Endothelial cell of umbilical vein (primary cell): ENCODE measurements around the gene ZNF48. TPM values are rescaled to one million over a fixed set of nuclear protein-coding genes. Genes with fewer than 3 reads are reported as not detected.

ENCODE experiments used
- BruUV-seq: library from RNA; stranded (reverse); fragments of 400-500 nt; replicated peaks from 2 replicates; lab custom pipeline; 2021; lab: Mats Ljungman, UMichigan
- CTCF ChIA-PET: fragments of 300-600, 350-600 bp; sonication (Branson Sonifier 250); formaldehyde crosslinking; loops from one replicate; lab custom pipeline; 2021; ENCODE audit warnings: antibody characterized with exemption, inconsistent platforms; lab: Charles Lee
- POLR2A ChIA-PET: fragments of 300-600, 350-600 bp; sonication (Branson Sonifier 250); formaldehyde crosslinking; loops from one replicate; lab custom pipeline; 2021; ENCODE audit warnings: antibody characterized with exemption, inconsistent platforms; lab: Charles Lee
- DNase-seq: peaks from one replicate; pipeline ENCODE4 v3.0.0-alpha.2; 2011; ENCODE audit warnings: low read depth, low spot score
- FAIRE-seq: peaks from 2 replicates; lab custom pipeline; 2011; peaks lifted over from hg19 to GRCh38; lab: Jason Lieb, UNC
- H2AFZ ChIP-seq: 2 replicates; pipeline ENCODE4 v1.6.0; 2012; ENCODE audit warnings: low read depth, low read length, control low read depth, inconsistent platforms
- H3K27ac ChIP-seq: 2 replicates; pipeline ENCODE4 v1.5.1; 2011; ENCODE audit warnings: low read depth, mild to moderate bottlenecking, control low read depth, low read length, moderate library complexity; ENCODE audit not compliant: insufficient read depth
- H3K27me3 ChIP-seq, 2 experiments: 2 replicates each; pipeline versions ENCODE4 v1.6.0 to v1.6.1; 2011; ENCODE audit warnings: low read length in 2 of 2, mixed read lengths in 1 of 2; ENCODE audit not compliant: control insufficient read depth in 2 of 2, insufficient read depth in 2 of 2
- H3K36me3 ChIP-seq, 2 experiments: 2 replicates in 1 of 2; 3 replicates in 1 of 2; pipeline ENCODE4 v1.5.1; 2011; ENCODE audit warnings: low read length in 2 of 2, mild to moderate bottlenecking in 1 of 2, moderate library complexity in 1 of 2; ENCODE audit not compliant: control insufficient read depth in 2 of 2, insufficient read depth in 2 of 2; ENCODE audit errors: extremely low read depth in 1 of 2
- H3K4me1 ChIP-seq: 3 replicates; pipeline ENCODE4 v1.5.1; 2011; ENCODE audit warnings: mild to moderate bottlenecking, low read length; ENCODE audit not compliant: control insufficient read depth, insufficient read depth; ENCODE audit errors: extremely low read depth
- H3K4me2 ChIP-seq: 2 replicates; pipeline ENCODE4 v1.6.1; 2011; ENCODE audit warnings: low read length, control low read depth, mixed read lengths; ENCODE audit not compliant: insufficient read depth
- H3K4me3 ChIP-seq, 3 experiments: fragments of 200-600 bp in 1 of 3; sonication (generic), shearing (Covaris generic) in 1 of 3; replicated peaks in 1 of 3; 2 replicates each; pipeline ENCODE4 v1.5.1; 2011 to 2016; ENCODE audit warnings: control low read depth in 3 of 3, low read length in 3 of 3, mild to moderate bottlenecking in 2 of 3, inconsistent platforms in 1 of 3, low read depth in 1 of 3, moderate library complexity in 1 of 3; ENCODE audit not compliant: insufficient read depth in 1 of 3
- H3K79me2 ChIP-seq: 2 replicates; pipeline ENCODE4 v1.6.0; 2012; ENCODE audit warnings: low read length, inconsistent platforms; ENCODE audit not compliant: control insufficient read depth, insufficient read depth
- H3K9ac ChIP-seq: replicated peaks from 2 replicates; pipeline ENCODE3; 2011; ENCODE audit warnings: low read length, control low read depth; ENCODE audit not compliant: insufficient read depth; ENCODE audit errors: extremely low read depth
- H3K9me1 ChIP-seq: replicated peaks from 3 replicates; pipeline ENCODE4 v1.6.0; 2011; ENCODE audit warnings: mild to moderate bottlenecking, low read length; ENCODE audit not compliant: control insufficient read depth, insufficient read depth; ENCODE audit errors: extremely low read depth
- H3K9me3 ChIP-seq: replicated peaks from 2 replicates; pipeline ENCODE4 v1.5.1; 2012; ENCODE audit warnings: low read length, inconsistent platforms; ENCODE audit not compliant: control insufficient read depth, insufficient read depth
- H4K20me1 ChIP-seq: replicated peaks from 2 replicates; pipeline ENCODE3; 2011; ENCODE audit warnings: mild to moderate bottlenecking, low read length; ENCODE audit not compliant: control insufficient read depth, insufficient read depth; ENCODE audit errors: extremely low read depth
- CTCF ChIP-seq, 2 donors: IDR thresholded peaks; 1 replicate in 1 of 2; 2 replicates in 1 of 2; pipeline ENCODE4 v1.5.1; 2011; ENCODE audit warnings: low read length in 2 of 2, mild to moderate bottlenecking in 2 of 2, moderate library complexity in 2 of 2, control low read depth in 1 of 2, inconsistent platforms in 1 of 2, low read depth in 1 of 2; ENCODE audit not compliant: insufficient read depth in 1 of 2; ENCODE audit errors: extremely low read depth in 1 of 2
- EZH2 ChIP-seq: IDR thresholded peaks from 2 replicates; pipeline ENCODE4 v1.6.1; 2012; ENCODE audit warnings: borderline replicate concordance, low read depth, mild to moderate bottlenecking, moderate library complexity, low read length, inconsistent platforms; ENCODE audit not compliant: severe bottlenecking
- FOS ChIP-seq: IDR thresholded peaks from 2 replicates; pipeline ENCODE4 v1.6.1; 2011; ENCODE audit warnings: mild to moderate bottlenecking, low read length, moderate library complexity, borderline replicate concordance; ENCODE audit not compliant: insufficient read depth
- GATA2 ChIP-seq: IDR thresholded peaks from 2 replicates; pipeline ENCODE4 v1.7.0; 2011; ENCODE audit warnings: low read depth, mild to moderate bottlenecking, moderate library complexity, mixed read lengths, low read length; ENCODE audit not compliant: insufficient read length, insufficient read depth
- JUN ChIP-seq: IDR thresholded peaks from 2 replicates; pipeline ENCODE4 v1.6.1; 2011; ENCODE audit warnings: borderline replicate concordance, low read depth; ENCODE audit not compliant: insufficient read length, insufficient read depth
- MYC ChIP-seq: IDR thresholded peaks from one replicate; pipeline ENCODE4 v1.6.1; 2011; ENCODE audit warnings: mild to moderate bottlenecking, low read depth, low read length
- POLR2A ChIP-seq: IDR thresholded peaks from 2 replicates; pipeline ENCODE4 v1.6.1; 2012; ENCODE audit warnings: low read depth, mild to moderate bottlenecking, control low read depth, low read length
- POLR2AphosphoS5 ChIP-seq: IDR thresholded peaks from 2 replicates; pipeline ENCODE4 v1.6.1; 2012; ENCODE audit warnings: low read depth, mild to moderate bottlenecking, control low read depth, low read length, moderate library complexity; ENCODE audit not compliant: insufficient read depth
- dilution Hi-C: fragments of 300-500 bp; cut with MboI; formaldehyde crosslinking; loops from one replicate; pipeline ENCODE4 v1.15.0; 2019; ENCODE audit warnings: low sequenced_read_pairs; ENCODE audit not compliant: extremely low pct_ligation_motif_present
- intact Hi-C: fragments of 100-400 bp; cut with micrococcal nuclease; formaldehyde crosslinking; loops from one replicate; pipeline ENCODE4 v1.10.0; 2022
- polyA plus RNA-seq, 4 experiments: library from polyadenylated mRNA; depleted of rRNA in 3 of 4; stranded (reverse) in 3 of 4; unstranded in 1 of 4; fragments of >200 nt; gene quantifications; 2 replicates each; pipeline versions ENCODE4 v1.2.1 to v1.2.3, GENCODE V29; 2011 to 2012; ENCODE audit warnings: missing spikeins in 1 of 4
- total RNA-seq: library from RNA; stranded (reverse); gene quantifications from 2 replicates; pipeline ENCODE4 v1.2.3, GENCODE V29; 2021
- TF ChIP-seq, protein P1 (sequence below): IDR thresholded peaks from 2 replicates; pipeline ENCODE4 v1.6.1; 2011; ENCODE audit not compliant: insufficient read depth, insufficient read length

Gene ZNF48
- total and polyA plus RNA-seq, 2 donors (not counting 3 experiments of a cell fraction or from before 2014, with no cell fraction given): 15.3 to 16.1 TPM

- CTCF ChIA-PET: interaction anchor here (1.3 kb wide), 1 partner anchor 16 kb away, joined by 3 read pairs; no protein-coding TSS in a partner anchor
- BruUV-seq: no TSS peak
- DNase-seq (no peak), FAIRE-seq (no peak)
- no peak overlapping the region for H2AFZ ChIP-seq
- H3K27me3 ChIP-seq: no peaks in the 10 kb centered on the region
- no peaks in the 10 kb centered on the region for H3K79me2 ChIP-seq
- no peaks in the 10 kb centered on the region for H3K9me3 ChIP-seq
- no peak for TF ChIP-seq FOS
- no peak overlapping the region for H3K27ac ChIP-seq
- no peaks in the 10 kb centered on the region for H3K36me3 ChIP-seq
- no peaks in the 10 kb centered on the region for H4K20me1 ChIP-seq
- no peak overlapping the region for H3K4me3 ChIP-seq
- POLR2A ChIA-PET: no interaction called here
- dilution Hi-C loops: no loop called here
- no peak overlapping the region for H3K4me2 ChIP-seq
- intact Hi-C loops: no loop called here
- H3K9me1 ChIP-seq: no peaks in the 10 kb centered on the region
- H3K9ac ChIP-seq: no peak overlapping the region
- H3K4me1 ChIP-seq: peaks cover 12% of the 10 kb centered on the region
Measured at GRCh38 chr16:30380072-30380802, 15.0 kb upstream of the ZNF48 start.

- FAIRE-seq: no peak
- ChIA-PET POLR2A (no interaction called here), CTCF (interaction anchor here (1.3 kb wide), 1 partner anchor 15 kb away, joined by 3 read pairs; no protein-coding TSS in a partner anchor)
- no peak for DNase-seq
- H3K9ac ChIP-seq: no peak overlapping the region
- H3K79me2 ChIP-seq: no peaks in the 10 kb centered on the region
- H3K27me3 ChIP-seq: no peaks in the 10 kb centered on the region
- dilution Hi-C loops: no loop called here
- H3K36me3 ChIP-seq: no peaks in the 10 kb centered on the region
- intact Hi-C loops: no loop called here
- no peaks in the 10 kb centered on the region for H3K9me3 ChIP-seq
- no peaks in the 10 kb centered on the region for H3K9me1 ChIP-seq
- peaks cover 12% of the 10 kb centered on the region for H3K4me1 ChIP-seq
- no peak overlapping the region for H3K27ac ChIP-seq
- H4K20me1 ChIP-seq: no peaks in the 10 kb centered on the region
- TF ChIP-seq EZH2 (no peak), FOS (no peak), POLR2AphosphoS5 (no peak), POLR2A (no peak), MYC (no peak), GATA2 (no peak), CTCF (IDR thresholded peaks at IDR 0.05; ENCODE audit: extremely low read depth in 1 of 2, insufficient read depth in 1 of 2, low read depth in 1 of 2, low read length in 2 of 2) (no peak), JUN (no peak)
- TF ChIP-seq, protein P1, sequence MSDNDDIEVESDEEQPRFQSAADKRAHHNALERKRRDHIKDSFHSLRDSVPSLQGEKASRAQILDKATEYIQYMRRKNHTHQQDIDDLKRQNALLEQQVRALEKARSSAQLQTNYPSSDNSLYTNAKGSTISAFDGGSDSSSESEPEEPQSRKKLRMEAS: no peak
- H3K4me2 ChIP-seq: no peak overlapping the region
- H2AFZ ChIP-seq: no peak overlapping the region
- H3K4me3 ChIP-seq: no peak overlapping the region
- no TSS peak for BruUV-seq
Measured at GRCh38 chr16:30380803-30381208, 14.4 kb upstream of the ZNF48 start.
